Spleen (tissue), 11 donors: ENCODE data around the gene GNGT2. TPM values are rescaled to one million over a fixed set of nuclear protein-coding genes. Genes with fewer than 3 reads are reported as not detected.
A peak's percentile ranks its signal among the peaks of the same experiment; 100 is the strongest.

ENCODE experiments used
- DNase-seq: peaks from one replicate; pipeline ENCODE4 v3.0.0-alpha.2; 2020
- H3K27ac ChIP-seq, 8 donors: fragments of 200-600 bp; sonication (generic) in 7 of 8; 1 replicate in 4 of 8; 2 replicates in 4 of 8; pipeline versions ENCODE4 v1.5.0 to v1.8.0; 2016 to 2021; ENCODE audit warnings: inconsistent platforms in 4 of 8, mild to moderate bottlenecking in 4 of 8, moderate library complexity in 1 of 8
- H3K27me3 ChIP-seq, 7 donors: fragments of 200-600 bp; sonication (generic) in 6 of 7; replicated peaks in 1 of 7; 1 replicate in 4 of 7; 2 replicates in 3 of 7; pipeline versions ENCODE4 v1.5.0 to v1.8.0; 2016 to 2021; ENCODE audit warnings: inconsistent platforms in 3 of 7, mild to moderate bottlenecking in 1 of 7
- H3K36me3 ChIP-seq, 6 donors: fragments of 200-600 bp; sonication (generic) in 5 of 6; 1 replicate in 4 of 6; 2 replicates in 2 of 6; pipeline versions ENCODE4 v1.5.0 to v1.8.0; 2016 to 2021; ENCODE audit warnings: inconsistent platforms in 2 of 6
- H3K4me1 ChIP-seq, 6 donors: fragments of 200-600 bp; sonication (generic) in 5 of 6; 1 replicate in 3 of 6; 2 replicates in 3 of 6; pipeline versions ENCODE4 v1.5.0 to v1.8.0; 2016 to 2021; ENCODE audit warnings: inconsistent platforms in 3 of 6
- H3K4me3 ChIP-seq, 8 donors: fragments of 200-600 bp; sonication (generic) in 7 of 8; 1 replicate in 4 of 8; 2 replicates in 4 of 8; pipeline versions ENCODE4 v1.5.0 to v1.8.0; 2016 to 2021; ENCODE audit warnings: inconsistent platforms in 4 of 8, mild to moderate bottlenecking in 4 of 8, moderate library complexity in 2 of 8
- H3K9me3 ChIP-seq, 8 donors: fragments of 200-600 bp; sonication (generic) in 7 of 8; 1 replicate in 4 of 8; 2 replicates in 4 of 8; pipeline versions ENCODE4 v1.5.0 to v1.8.0; 2016 to 2021; ENCODE audit warnings: inconsistent platforms in 4 of 8
- POLR2A ChIP-seq, 3 donors: fragments of 450-650 bp; IDR thresholded peaks; one replicate each; pipeline ENCODE4 v1.5.1; 2017; ENCODE audit warnings: antibody characterized with exemption in 3 of 3, mild to moderate bottlenecking in 1 of 3
- POLR2AphosphoS5 ChIP-seq, 3 donors: sonication (generic); formaldehyde crosslinking; IDR thresholded peaks; one replicate each; pipeline ENCODE4 v1.5.1; 2017; ENCODE audit warnings: antibody characterized with exemption in 3 of 3
- WGBS, 5 donors: extraction: QIAGEN DNeasy Blood & Tissue Kit in 3 of 5; methylation state at CpG; one replicate each; pipeline versions ENCODE4 v1.1.5 to v1.1.7; 2013 to 2018; 5-methylcytosine and 5-hydroxymethylcytosine counted together
- intact Hi-C: fragments of 100-400 bp; cut with DNase I; formaldehyde crosslinking; loops from one replicate; pipeline ENCODE4 v1.15.0; 2023; ENCODE audit warnings: low total_unique reads
- polyA plus RNA-seq, 3 donors: library from polyadenylated mRNA; stranded (reverse); fragments of 200-250 nt; gene quantifications; one replicate each; pipeline ENCODE4 v1.2.1, GENCODE V29; 2013
- total RNA-seq, 7 donors: library from RNA; depleted of rRNA in 3 of 7; stranded (reverse); fragments of >200 nt in 3 of 7; fragmentation: NEBNext Ultra II Directional in 4 of 7; extraction: Animal tissue kit (Norgen Biotek cat#: 25700) in 4 of 7; gene quantifications; one replicate each; pipeline versions ENCODE4 v1.1.0 to v1.2.1, GENCODE V29; 2016 to 2021
- TF ChIP-seq, protein P1 (sequence below), 11 experiments: fragments of 200-600 bp in 7 of 11; fragments of 450-650 bp in 4 of 11; sonication (generic) in 4 of 11; IDR thresholded peaks in 8 of 11; conservative IDR thresholded peaks in 3 of 11; 1 replicate in 7 of 11; 2 replicates in 4 of 11; pipeline versions ENCODE4 v1.4.0 to v1.8.0; 2016 to 2021; ENCODE audit warnings: antibody characterized with exemption in 11 of 11, inconsistent platforms in 4 of 11, mild to moderate bottlenecking in 1 of 11
- donor health status: healthy with polysubstance abuse.
- donor health status: DM: no; HTN: no; CAD: no; lungs with moderate emphysema.
- donor health status: DM: no; HTN: no; CAD: no.
- donor health status: Bipolar disorder and iron deficiency.
- donor health status: healthy.
- donor health status: DM: no; HTN: no; CAD: no.
- donor health status: DM: yes; HTN: yes; CAD: no.

GNGT2 gene
- total and polyA plus RNA-seq, 10 donors = 17.2 to 42.9 (median 22.6) TPM

DNA sequence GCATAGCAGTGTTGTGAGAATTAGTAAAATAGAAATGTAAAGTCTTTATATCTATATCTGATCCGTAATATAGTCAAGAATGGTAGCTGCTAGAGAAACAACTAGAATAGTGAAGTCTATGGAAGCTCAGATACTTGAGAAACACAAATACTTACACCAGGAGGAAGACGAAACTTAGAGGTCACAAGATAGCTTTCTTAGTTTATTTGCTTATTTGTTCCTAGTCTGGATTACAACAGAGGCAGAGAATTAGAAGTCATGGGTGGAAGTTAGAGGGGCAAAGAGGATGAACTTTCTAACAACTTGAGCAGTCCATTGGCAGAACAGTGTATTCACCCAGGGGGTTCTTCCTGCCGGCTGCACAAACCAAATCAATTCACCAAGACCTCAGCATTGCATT is 13.9 kb downstream of the GNGT2 start:
- no peak for DNase-seq
- no peaks in the 10 kb centered on the region for H3K36me3 ChIP-seq
- no peaks in the 10 kb centered on the region for H3K9me3 ChIP-seq
- H3K27ac ChIP-seq = peak overlapping the region in 2 of 8 donors; percentile 25 to 35
- no peak for TF ChIP-seq POLR2A (IDR thresholded peaks at IDR 0.05)
- no peak for TF ChIP-seq POLR2AphosphoS5 (IDR thresholded peaks at IDR 0.05)
- TF ChIP-seq, protein P1, sequence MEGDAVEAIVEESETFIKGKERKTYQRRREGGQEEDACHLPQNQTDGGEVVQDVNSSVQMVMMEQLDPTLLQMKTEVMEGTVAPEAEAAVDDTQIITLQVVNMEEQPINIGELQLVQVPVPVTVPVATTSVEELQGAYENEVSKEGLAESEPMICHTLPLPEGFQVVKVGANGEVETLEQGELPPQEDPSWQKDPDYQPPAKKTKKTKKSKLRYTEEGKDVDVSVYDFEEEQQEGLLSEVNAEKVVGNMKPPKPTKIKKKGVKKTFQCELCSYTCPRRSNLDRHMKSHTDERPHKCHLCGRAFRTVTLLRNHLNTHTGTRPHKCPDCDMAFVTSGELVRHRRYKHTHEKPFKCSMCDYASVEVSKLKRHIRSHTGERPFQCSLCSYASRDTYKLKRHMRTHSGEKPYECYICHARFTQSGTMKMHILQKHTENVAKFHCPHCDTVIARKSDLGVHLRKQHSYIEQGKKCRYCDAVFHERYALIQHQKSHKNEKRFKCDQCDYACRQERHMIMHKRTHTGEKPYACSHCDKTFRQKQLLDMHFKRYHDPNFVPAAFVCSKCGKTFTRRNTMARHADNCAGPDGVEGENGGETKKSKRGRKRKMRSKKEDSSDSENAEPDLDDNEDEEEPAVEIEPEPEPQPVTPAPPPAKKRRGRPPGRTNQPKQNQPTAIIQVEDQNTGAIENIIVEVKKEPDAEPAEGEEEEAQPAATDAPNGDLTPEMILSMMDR (IDR thresholded peaks at IDR 0.05 in 8 of 11, conservative IDR thresholded peaks at IDR 0.05 in 3 of 11) = no peak
- no peak overlapping the region for H3K4me3 ChIP-seq
- H3K4me1 ChIP-seq = peaks cover 0 to 45% (median 14%) of the 10 kb centered on the region in 6 donors
- H3K27me3 ChIP-seq = no peaks in the 10 kb centered on the region
- intact Hi-C loops = no loop called here
- 86 to 90% (median 88%) methylated on average over 3 of the region's 3 CpGs for WGBS, 5 donors

DNA sequence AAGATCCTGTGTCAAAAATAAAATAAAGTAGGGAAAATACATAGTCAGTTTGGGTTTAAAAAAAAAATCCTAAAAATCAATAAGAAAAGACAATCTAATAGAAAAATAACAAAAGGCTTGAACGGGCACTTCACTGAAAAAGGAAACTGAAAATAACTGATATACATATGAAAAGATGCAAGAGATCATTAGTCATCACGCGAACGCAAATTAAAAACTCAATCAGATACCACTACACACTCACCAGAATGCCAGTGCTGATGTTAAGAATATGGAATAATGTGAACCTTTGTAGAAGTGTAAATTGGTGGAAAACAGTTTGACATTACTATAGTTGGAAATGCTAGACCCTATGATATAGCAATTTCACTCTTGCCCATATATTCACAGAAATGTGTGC is 14.6 kb downstream of the GNGT2 start:
- WGBS, 5 donors = 59 to 78% (median 72%) methylated on average over 4 of the region's 4 CpGs
- Histone ChIP-seq H3K36me3 (no peaks in the 10 kb centered on the region), H3K4me1 (peaks cover 4 to 49% (median 20%) of the 10 kb centered on the region in 6 donors), H3K4me3 (no peak overlapping the region), H3K27ac (peak overlapping the region in 4 of 8 donors; percentile 10 to 35 (median 24)), H3K9me3 (no peaks in the 10 kb centered on the region), H3K27me3 (no peaks in the 10 kb centered on the region)
- TF ChIP-seq, protein P1 (IDR thresholded peaks at IDR 0.05 in 8 of 11, conservative IDR thresholded peaks at IDR 0.05 in 3 of 11) = no peak
- no peak for TF ChIP-seq POLR2AphosphoS5 (IDR thresholded peaks at IDR 0.05)
- no peak for TF ChIP-seq POLR2A (IDR thresholded peaks at IDR 0.05)
- DNase-seq = no peak
- intact Hi-C loops = no loop called here

DNA sequence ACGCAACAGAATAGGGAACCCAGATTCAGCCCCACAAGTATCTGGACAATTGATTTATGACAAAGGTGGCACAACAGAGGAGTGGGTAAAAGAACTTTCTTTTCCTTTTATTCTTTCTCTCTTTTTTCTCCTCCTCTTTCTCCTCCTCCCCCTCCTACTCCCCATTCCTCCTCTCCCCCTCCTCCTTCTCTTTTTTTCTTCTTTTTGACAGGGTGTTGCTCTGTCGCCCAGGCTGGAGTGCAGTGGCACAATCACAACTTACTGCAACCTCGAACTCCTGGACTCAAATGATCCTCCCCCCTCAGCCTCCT is 16.1 kb downstream of the GNGT2 start:
- Histone ChIP-seq H3K9me3 (no peaks in the 10 kb centered on the region), H3K27ac (peak overlapping the region in 6 of 8 donors; percentile 93 to 99 (median 96)), H3K36me3 (no peaks in the 10 kb centered on the region), H3K27me3 (no peaks in the 10 kb centered on the region), H3K4me3 (peak overlapping the region in 2 of 8 donors; percentile 66 to 78), H3K4me1 (peaks cover 5 to 48% (median 22%) of the 10 kb centered on the region in 6 donors)
- no peak for DNase-seq
- 50 to 64% (median 56%) methylated on average over 3 of the region's 3 CpGs for WGBS, 5 donors
- intact Hi-C loops = no loop called here
- TF ChIP-seq POLR2AphosphoS5 (IDR thresholded peaks at IDR 0.05) (no peak), POLR2A (IDR thresholded peaks at IDR 0.05) (no peak)
- TF ChIP-seq, protein P1 (IDR thresholded peaks at IDR 0.05 in 8 of 11, conservative IDR thresholded peaks at IDR 0.05 in 3 of 11) = no peak

DNA sequence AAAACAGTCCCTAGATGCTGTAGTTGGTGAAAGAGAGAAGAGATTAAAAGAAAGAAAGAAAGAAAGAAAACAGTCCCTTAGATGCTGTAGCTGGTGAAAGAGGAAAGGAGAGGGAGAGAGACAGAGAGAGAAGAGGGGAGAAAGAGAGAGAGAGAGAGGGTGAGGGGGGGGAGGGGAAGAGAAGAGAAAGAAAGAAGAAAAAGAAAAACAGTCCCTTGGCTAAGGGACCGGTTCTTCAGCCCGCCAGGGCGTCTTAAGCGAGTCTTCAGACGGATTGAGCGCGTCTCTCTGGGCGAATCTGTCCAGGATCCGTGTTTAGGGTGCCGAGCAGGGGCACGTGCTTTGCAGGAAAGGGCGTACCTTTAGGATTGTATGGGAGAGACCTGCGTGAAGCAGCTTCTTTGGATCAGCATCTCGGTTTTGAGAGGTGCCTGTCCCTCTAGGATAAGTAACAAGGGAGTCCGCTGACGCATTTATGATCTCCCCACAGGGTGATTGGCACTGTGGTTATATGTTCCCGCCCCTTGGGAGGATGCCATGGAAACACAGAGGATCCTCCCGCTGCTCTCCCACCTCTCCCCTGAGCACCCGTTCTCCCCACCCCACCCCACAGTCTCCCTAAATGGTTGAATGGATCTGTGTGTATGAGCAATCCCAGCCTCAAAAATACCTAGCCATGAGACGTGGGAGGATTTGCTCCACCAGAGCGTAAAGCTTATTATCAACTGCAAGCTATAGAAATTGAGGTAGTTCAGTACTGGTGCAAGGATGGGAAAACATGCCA is 16.7 kb downstream of the GNGT2 start:
- intact Hi-C loops = no loop called here
- H3K27ac ChIP-seq = peak overlapping the region; percentile 93 to 99 (median 97)
- H3K36me3 ChIP-seq = no peaks in the 10 kb centered on the region
- no peaks in the 10 kb centered on the region for H3K9me3 ChIP-seq
- DNase-seq = peak; percentile 79
- H3K4me1 ChIP-seq = peaks cover 5 to 48% (median 22%) of the 10 kb centered on the region in 6 donors
- no peaks in the 10 kb centered on the region for H3K27me3 ChIP-seq
- TF ChIP-seq POLR2AphosphoS5 (IDR thresholded peaks at IDR 0.05) = peak in 2 of 3 donors; percentile 41 to 45
- TF ChIP-seq, protein P1 (IDR thresholded peaks at IDR 0.05 in 8 of 11, conservative IDR thresholded peaks at IDR 0.05 in 3 of 11) = no peak
- 6 to 9% (median 7%) methylated on average over 20 to 21 of the region's 21 CpGs for WGBS, 5 donors
- peak overlapping the region; percentile 60 to 78 (median 68) for H3K4me3 ChIP-seq
